ENCODE results near the gene KIF6.
"Not testable (repeated sequence)": the region's sequence is repeated elsewhere in the genome, so short reads cannot be mapped to it uniquely, and the experiment has no call there.

Gene KIF6

GRCh38 chr6:39553860-39554802 lies 171.1 kb downstream of the KIF6 start:
- DNase-seq (ENCODE audit: low spot score): no peak

GRCh38 chr6:39553029-39553428 lies 172.2 kb downstream of the KIF6 start:
- DNase-seq (ENCODE audit: low spot score): no peak

GRCh38 chr6:39550191-39550590 lies 175.0 kb downstream of the KIF6 start:
- DNase-seq (ENCODE audit: low spot score): no peak

- DNase-seq (ENCODE audit: low spot score): no peak
Observed at GRCh38 chr6:39546731-39547130, 178.5 kb downstream of the KIF6 start.

- no peak for DNase-seq (ENCODE audit: low spot score)
Observed at GRCh38 chr6:39543950-39544349, 181.3 kb downstream of the KIF6 start.

GRCh38 chr6:39543095-39543494 lies 182.1 kb downstream of the KIF6 start:
- DNase-seq (ENCODE audit: low spot score): no peak

GRCh38 chr6:39540454-39540853 lies 184.8 kb downstream of the KIF6 start:
- no peak for DNase-seq (ENCODE audit: low spot score)

GRCh38 chr6:39530201-39530759 lies 194.9 kb downstream of the KIF6 start:
- DNase-seq (ENCODE audit: low spot score): no peak

- no peak for DNase-seq (ENCODE audit: low spot score)
Observed at GRCh38 chr6:39527792-39528564, 197.2 kb downstream of the KIF6 start.

GRCh38 chr6:39524007-39524406 lies 201.2 kb downstream of the KIF6 start:
- no peak for DNase-seq (ENCODE audit: low spot score)

- DNase-seq (ENCODE audit: low spot score): no peak
Observed at GRCh38 chr6:39521958-39522357, 203.2 kb downstream of the KIF6 start.

GRCh38 chr6:39520916-39521315 lies 204.3 kb downstream of the KIF6 start:
- DNase-seq (ENCODE audit: low spot score): no peak

GRCh38 chr6:39520411-39520810 lies 204.8 kb downstream of the KIF6 start:
- no peak for DNase-seq (ENCODE audit: low spot score)

GRCh38 chr6:39518221-39518620 lies 207.0 kb downstream of the KIF6 start:
- DNase-seq (ENCODE audit: low spot score): no peak

GRCh38 chr6:39517756-39518155 lies 207.5 kb downstream of the KIF6 start:
- no peak for DNase-seq (ENCODE audit: low spot score)

- DNase-seq (ENCODE audit: low spot score): no peak
Observed at GRCh38 chr6:39516471-39516870, 208.7 kb downstream of the KIF6 start.

- no peak for DNase-seq (ENCODE audit: low spot score)
Observed at GRCh38 chr6:39515471-39515870, 209.7 kb downstream of the KIF6 start.

- no peak for DNase-seq (ENCODE audit: low spot score)
Observed at GRCh38 chr6:39515006-39515405, 210.2 kb downstream of the KIF6 start.

- DNase-seq (ENCODE audit: low spot score): not testable (repeated sequence)
Observed at GRCh38 chr6:39509831-39510230, 215.4 kb downstream of the KIF6 start.

GRCh38 chr6:39508515-39508914 lies 216.7 kb downstream of the KIF6 start:
- no peak for DNase-seq (ENCODE audit: low spot score)

GRCh38 chr6:39507331-39507998 lies 217.7 kb downstream of the KIF6 start:
- DNase-seq (ENCODE audit: low spot score): no peak

GRCh38 chr6:39502362-39502955 lies 222.7 kb downstream of the KIF6 start:
- DNase-seq (ENCODE audit: low spot score): not testable (repeated sequence)

Measured in HuH-7.5 (cell line).